Natural killer cell (primary cell): ENCODE measurements around the gene DERL3. TPM values are rescaled to one million over a fixed set of nuclear protein-coding genes. Genes with fewer than 3 reads are reported as not detected.
A peak's percentile ranks its signal among the peaks of the same experiment; 100 is the strongest.

Source experiments
- ATAC-seq, 3 donors: fragments of 150-1000 bp in 2 of 3; fragments of 200-7000 bp in 1 of 3; cut with Tn5 transposase; 1 replicate in 1 of 3; 2 replicates in 2 of 3; pipeline ENCODE4 v1.10.0; 2021; ENCODE audit warnings: mild to moderate bottlenecking in 2 of 3, moderate library complexity in 2 of 3
- DNase-seq, 2 donors: peaks; one replicate each; pipeline versions ENCODE4 v3.0.0 to v3.0.0-alpha.2; 2013 to 2021; ENCODE audit warnings: mixed read lengths in 1 of 2
- H3K27ac ChIP-seq: one replicate; pipeline ENCODE4 v1.5.1; 2013; ENCODE audit warnings: mild to moderate bottlenecking, low read length
- H3K27me3 ChIP-seq: one replicate; pipeline ENCODE4 v1.6.1; 2013; ENCODE audit warnings: low read length; ENCODE audit not compliant: control insufficient read depth, insufficient read depth
- H3K36me3 ChIP-seq: one replicate; pipeline ENCODE4 v1.6.1; 2013; ENCODE audit warnings: low read length; ENCODE audit not compliant: control insufficient read depth, insufficient read depth
- H3K4me1 ChIP-seq: one replicate; pipeline ENCODE4 v1.6.1; 2013; ENCODE audit warnings: low read length; ENCODE audit not compliant: control insufficient read depth, insufficient read depth
- H3K4me3 ChIP-seq: one replicate; pipeline ENCODE4 v1.5.1; 2013; ENCODE audit warnings: low read length
- H3K9me3 ChIP-seq: one replicate; pipeline ENCODE4 v1.6.1; 2013; ENCODE audit warnings: low read length; ENCODE audit not compliant: control insufficient read depth, insufficient read depth
- H3K27ac Mint-ChIP-seq, 2 donors: one replicate each; pipeline ENCODE4 v1.8.0; 2022; ENCODE audit warnings: mild to moderate bottlenecking in 2 of 2, mixed read lengths in 2 of 2, moderate library complexity in 1 of 2
- H3K27me3 Mint-ChIP-seq, 2 donors: one replicate each; pipeline ENCODE4 v1.8.0; 2022; ENCODE audit warnings: low read depth in 2 of 2, mixed read lengths in 2 of 2
- H3K36me3 Mint-ChIP-seq: one replicate; pipeline ENCODE4 v1.8.0; 2022; ENCODE audit warnings: mixed read lengths
- H3K4me1 Mint-ChIP-seq, 2 donors: one replicate each; pipeline ENCODE4 v1.8.0; 2022; ENCODE audit warnings: mixed read lengths in 2 of 2
- H3K4me3 Mint-ChIP-seq: one replicate; pipeline ENCODE4 v1.8.0; 2022; ENCODE audit warnings: mild to moderate bottlenecking, moderate library complexity, mixed read lengths
- H3K9me3 Mint-ChIP-seq, 2 donors: one replicate each; pipeline ENCODE4 v1.8.0; 2022; ENCODE audit warnings: mixed read lengths in 2 of 2
- CTCF ChIP-seq: fragments of 200-600 bp; IDR thresholded peaks from one replicate; pipeline ENCODE4 v1.8.0; 2022; ENCODE audit warnings: antibody characterized with exemption
- WGBS: methylation state at CpG from one replicate; pipeline ENCODE4 v1.1.7; 2013; ENCODE audit warnings: missing lambda C conversion rate; ENCODE audit not compliant: insufficient coverage; 5-methylcytosine and 5-hydroxymethylcytosine counted together
- intact Hi-C: fragments of 100-400 bp; cut with micrococcal nuclease; formaldehyde crosslinking; loops from one replicate; pipeline ENCODE4 v1.14.2; 2022
- total RNA-seq, 4 donors: library from RNA; stranded (reverse); fragments of 120-200 nt in 1 of 4; gene quantifications; one replicate each; pipeline versions ENCODE4 v1.2.3 to v1.2.4, GENCODE V29; 2013 to 2022

DERL3 gene
- total RNA-seq, 3 donors from 2014 or later (not counting 1 experiment from before 2014, with no cell fraction given), result 0.88 to 24.5 (median 1.3) TPM

- TF ChIP-seq CTCF, result no peak
- intact Hi-C loops, result loop anchor here (10.0 kb wide), 1 partner anchor 902 kb away; no protein-coding TSS in a partner anchor
- no peaks in the 10 kb centered on the region for H3K36me3 Mint-ChIP-seq
- H3K4me1 Mint-ChIP-seq, result peaks cover 21 to 23% of the 10 kb centered on the region in 2 donors
- no peaks in the 10 kb centered on the region for H3K9me3 ChIP-seq
- 3% methylated on average over 56 of the region's 58 CpGs for WGBS
- DNase-seq, result peak in 1 of 2 donors; percentile 51
- no peaks in the 10 kb centered on the region for H3K9me3 Mint-ChIP-seq
- no peaks in the 10 kb centered on the region for H3K27me3 ChIP-seq
- peak overlapping the region; percentile 94 for H3K4me3 Mint-ChIP-seq
- H3K27ac ChIP-seq, result peak overlapping the region; percentile 84
- peak overlapping the region; percentile 77 for H3K4me3 ChIP-seq
- H3K27me3 Mint-ChIP-seq, result no peaks in the 10 kb centered on the region
- peak overlapping the region; percentile 87 to 93 for H3K27ac Mint-ChIP-seq
- H3K36me3 ChIP-seq, result no peaks in the 10 kb centered on the region
- peaks cover 22% of the 10 kb centered on the region for H3K4me1 ChIP-seq
- ATAC-seq, result peak; percentile 34 to 45 (median 35)
Measured at GRCh38 chr22:23856721-23857605, 18.2 kb upstream of the DERL3 start.

- H3K36me3 Mint-ChIP-seq, result no peaks in the 10 kb centered on the region
- Histone ChIP-seq H3K27ac (no peak overlapping the region), H3K36me3 (no peaks in the 10 kb centered on the region), H3K9me3 (no peaks in the 10 kb centered on the region), H3K4me1 (peaks cover 29% of the 10 kb centered on the region), H3K4me3 (no peak overlapping the region), H3K27me3 (no peaks in the 10 kb centered on the region)
- no peaks in the 10 kb centered on the region for H3K27me3 Mint-ChIP-seq
- H3K9me3 Mint-ChIP-seq, result no peaks in the 10 kb centered on the region
- no peak for TF ChIP-seq CTCF
- no peak overlapping the region for H3K4me3 Mint-ChIP-seq
- DNase-seq (no peak), ATAC-seq (no peak)
- peaks cover 0 to 8% of the 10 kb centered on the region in 2 donors for H3K4me1 Mint-ChIP-seq
- intact Hi-C loops, result loop anchor here (10.0 kb wide), 1 partner anchor 895 kb away; no protein-coding TSS in a partner anchor
- 86% methylated on average over 16 of the region's 16 CpGs for WGBS
- no peak overlapping the region for H3K27ac Mint-ChIP-seq
Measured at GRCh38 chr22:23850136-23850611, 11.4 kb upstream of the DERL3 start.

GRCh38 chr22:23849009-23850006, 10.5 kb upstream of the DERL3 start:
- Mint-ChIP-seq H3K9me3 (no peaks in the 10 kb centered on the region), H3K36me3 (no peaks in the 10 kb centered on the region), H3K4me1 (peaks cover 0 to 8% of the 10 kb centered on the region in 2 donors), H3K4me3 (no peak overlapping the region), H3K27me3 (no peaks in the 10 kb centered on the region), H3K27ac (peak overlapping the region in 1 of 2 donors; percentile 54)
- Histone ChIP-seq H3K4me1 (peaks cover 37% of the 10 kb centered on the region), H3K27me3 (no peaks in the 10 kb centered on the region), H3K36me3 (no peaks in the 10 kb centered on the region), H3K27ac (no peak overlapping the region), H3K4me3 (no peak overlapping the region), H3K9me3 (no peaks in the 10 kb centered on the region)
- DNase-seq (peak; percentile 90 to 91), ATAC-seq (peak; percentile 92 to 99 (median 98))
- WGBS, result 31% methylated on average over 61 of the region's 62 CpGs
- intact Hi-C loops, result loop anchor here (5.0 to 10.0 kb wide), 4 partner anchors 82 to 895 kb away; partner anchors contain the start of gene CHCHD10
- peak; percentile 97 for TF ChIP-seq CTCF
